Endothelial cell of umbilical vein (primary cell): ENCODE data around the gene MYH10. TPM values are rescaled to one million over a fixed set of nuclear protein-coding genes. Genes with fewer than 3 reads are reported as not detected.

ENCODE experiments used
- BruUV-seq: library from RNA; stranded (reverse); fragments of 400-500 nt; replicated peaks from 2 replicates; lab custom pipeline; 2021; lab: Mats Ljungman, UMichigan
- CTCF ChIA-PET: fragments of 300-600, 350-600 bp; sonication (Branson Sonifier 250); formaldehyde crosslinking; loops from one replicate; lab custom pipeline; 2021; ENCODE audit warnings: antibody characterized with exemption, inconsistent platforms; lab: Charles Lee
- POLR2A ChIA-PET: fragments of 300-600, 350-600 bp; sonication (Branson Sonifier 250); formaldehyde crosslinking; loops from one replicate; lab custom pipeline; 2021; ENCODE audit warnings: antibody characterized with exemption, inconsistent platforms; lab: Charles Lee
- DNase-seq: peaks from one replicate; pipeline ENCODE4 v3.0.0-alpha.2; 2011; ENCODE audit warnings: low read depth, low spot score
- FAIRE-seq: peaks from 2 replicates; lab custom pipeline; 2011; peaks lifted over from hg19 to GRCh38; lab: Jason Lieb, UNC
- H2AFZ ChIP-seq: 2 replicates; pipeline ENCODE4 v1.6.0; 2012; ENCODE audit warnings: low read depth, low read length, control low read depth, inconsistent platforms
- H3K27ac ChIP-seq: 2 replicates; pipeline ENCODE4 v1.5.1; 2011; ENCODE audit warnings: low read depth, mild to moderate bottlenecking, control low read depth, low read length, moderate library complexity; ENCODE audit not compliant: insufficient read depth
- H3K27me3 ChIP-seq, 2 experiments: 2 replicates each; pipeline versions ENCODE4 v1.6.0 to v1.6.1; 2011; ENCODE audit warnings: low read length in 2 of 2, mixed read lengths in 1 of 2; ENCODE audit not compliant: control insufficient read depth in 2 of 2, insufficient read depth in 2 of 2
- H3K36me3 ChIP-seq, 2 experiments: 2 replicates in 1 of 2; 3 replicates in 1 of 2; pipeline ENCODE4 v1.5.1; 2011; ENCODE audit warnings: low read length in 2 of 2, mild to moderate bottlenecking in 1 of 2, moderate library complexity in 1 of 2; ENCODE audit not compliant: control insufficient read depth in 2 of 2, insufficient read depth in 2 of 2; ENCODE audit errors: extremely low read depth in 1 of 2
- H3K4me1 ChIP-seq: 3 replicates; pipeline ENCODE4 v1.5.1; 2011; ENCODE audit warnings: mild to moderate bottlenecking, low read length; ENCODE audit not compliant: control insufficient read depth, insufficient read depth; ENCODE audit errors: extremely low read depth
- H3K4me2 ChIP-seq: 2 replicates; pipeline ENCODE4 v1.6.1; 2011; ENCODE audit warnings: low read length, control low read depth, mixed read lengths; ENCODE audit not compliant: insufficient read depth
- H3K4me3 ChIP-seq, 3 experiments: fragments of 200-600 bp in 1 of 3; sonication (generic), shearing (Covaris generic) in 1 of 3; replicated peaks in 1 of 3; 2 replicates each; pipeline ENCODE4 v1.5.1; 2011 to 2016; ENCODE audit warnings: control low read depth in 3 of 3, low read length in 3 of 3, mild to moderate bottlenecking in 2 of 3, inconsistent platforms in 1 of 3, low read depth in 1 of 3, moderate library complexity in 1 of 3; ENCODE audit not compliant: insufficient read depth in 1 of 3
- H3K79me2 ChIP-seq: 2 replicates; pipeline ENCODE4 v1.6.0; 2012; ENCODE audit warnings: low read length, inconsistent platforms; ENCODE audit not compliant: control insufficient read depth, insufficient read depth
- H3K9ac ChIP-seq: replicated peaks from 2 replicates; pipeline ENCODE3; 2011; ENCODE audit warnings: low read length, control low read depth; ENCODE audit not compliant: insufficient read depth; ENCODE audit errors: extremely low read depth
- H3K9me1 ChIP-seq: replicated peaks from 3 replicates; pipeline ENCODE4 v1.6.0; 2011; ENCODE audit warnings: mild to moderate bottlenecking, low read length; ENCODE audit not compliant: control insufficient read depth, insufficient read depth; ENCODE audit errors: extremely low read depth
- H3K9me3 ChIP-seq: replicated peaks from 2 replicates; pipeline ENCODE4 v1.5.1; 2012; ENCODE audit warnings: low read length, inconsistent platforms; ENCODE audit not compliant: control insufficient read depth, insufficient read depth
- H4K20me1 ChIP-seq: replicated peaks from 2 replicates; pipeline ENCODE3; 2011; ENCODE audit warnings: mild to moderate bottlenecking, low read length; ENCODE audit not compliant: control insufficient read depth, insufficient read depth; ENCODE audit errors: extremely low read depth
- EZH2 ChIP-seq: IDR thresholded peaks from 2 replicates; pipeline ENCODE4 v1.6.1; 2012; ENCODE audit warnings: borderline replicate concordance, low read depth, mild to moderate bottlenecking, moderate library complexity, low read length, inconsistent platforms; ENCODE audit not compliant: severe bottlenecking
- FOS ChIP-seq: IDR thresholded peaks from 2 replicates; pipeline ENCODE4 v1.6.1; 2011; ENCODE audit warnings: mild to moderate bottlenecking, low read length, moderate library complexity, borderline replicate concordance; ENCODE audit not compliant: insufficient read depth
- GATA2 ChIP-seq: IDR thresholded peaks from 2 replicates; pipeline ENCODE4 v1.7.0; 2011; ENCODE audit warnings: low read depth, mild to moderate bottlenecking, moderate library complexity, mixed read lengths, low read length; ENCODE audit not compliant: insufficient read length, insufficient read depth
- JUN ChIP-seq: IDR thresholded peaks from 2 replicates; pipeline ENCODE4 v1.6.1; 2011; ENCODE audit warnings: borderline replicate concordance, low read depth; ENCODE audit not compliant: insufficient read length, insufficient read depth
- MYC ChIP-seq: IDR thresholded peaks from one replicate; pipeline ENCODE4 v1.6.1; 2011; ENCODE audit warnings: mild to moderate bottlenecking, low read depth, low read length
- POLR2A ChIP-seq: IDR thresholded peaks from 2 replicates; pipeline ENCODE4 v1.6.1; 2012; ENCODE audit warnings: low read depth, mild to moderate bottlenecking, control low read depth, low read length
- POLR2AphosphoS5 ChIP-seq: IDR thresholded peaks from 2 replicates; pipeline ENCODE4 v1.6.1; 2012; ENCODE audit warnings: low read depth, mild to moderate bottlenecking, control low read depth, low read length, moderate library complexity; ENCODE audit not compliant: insufficient read depth
- dilution Hi-C: fragments of 300-500 bp; cut with MboI; formaldehyde crosslinking; loops from one replicate; pipeline ENCODE4 v1.15.0; 2019; ENCODE audit warnings: low sequenced_read_pairs; ENCODE audit not compliant: extremely low pct_ligation_motif_present
- intact Hi-C: fragments of 100-400 bp; cut with micrococcal nuclease; formaldehyde crosslinking; loops from one replicate; pipeline ENCODE4 v1.10.0; 2022
- polyA plus RNA-seq, 4 experiments: library from polyadenylated mRNA; depleted of rRNA in 3 of 4; stranded (reverse) in 3 of 4; unstranded in 1 of 4; fragments of >200 nt; gene quantifications; 2 replicates each; pipeline versions ENCODE4 v1.2.1 to v1.2.3, GENCODE V29; 2011 to 2012; ENCODE audit warnings: missing spikeins in 1 of 4
- total RNA-seq: library from RNA; stranded (reverse); gene quantifications from 2 replicates; pipeline ENCODE4 v1.2.3, GENCODE V29; 2021
- TF ChIP-seq, protein P1 (sequence below): IDR thresholded peaks from 2 replicates; pipeline ENCODE4 v1.6.1; 2011; ENCODE audit not compliant: insufficient read depth, insufficient read length
- TF ChIP-seq, protein P2 (sequence below), 2 donors: IDR thresholded peaks; 1 replicate in 1 of 2; 2 replicates in 1 of 2; pipeline ENCODE4 v1.5.1; 2011; ENCODE audit warnings: low read length in 2 of 2, mild to moderate bottlenecking in 2 of 2, moderate library complexity in 2 of 2, control low read depth in 1 of 2, inconsistent platforms in 1 of 2, low read depth in 1 of 2; ENCODE audit not compliant: insufficient read depth in 1 of 2; ENCODE audit errors: extremely low read depth in 1 of 2

Gene MYH10
- total and polyA plus RNA-seq, 2 donors (not counting 3 experiments of a cell fraction or from before 2014, with no cell fraction given), result 73.4 to 232 TPM

DNA sequence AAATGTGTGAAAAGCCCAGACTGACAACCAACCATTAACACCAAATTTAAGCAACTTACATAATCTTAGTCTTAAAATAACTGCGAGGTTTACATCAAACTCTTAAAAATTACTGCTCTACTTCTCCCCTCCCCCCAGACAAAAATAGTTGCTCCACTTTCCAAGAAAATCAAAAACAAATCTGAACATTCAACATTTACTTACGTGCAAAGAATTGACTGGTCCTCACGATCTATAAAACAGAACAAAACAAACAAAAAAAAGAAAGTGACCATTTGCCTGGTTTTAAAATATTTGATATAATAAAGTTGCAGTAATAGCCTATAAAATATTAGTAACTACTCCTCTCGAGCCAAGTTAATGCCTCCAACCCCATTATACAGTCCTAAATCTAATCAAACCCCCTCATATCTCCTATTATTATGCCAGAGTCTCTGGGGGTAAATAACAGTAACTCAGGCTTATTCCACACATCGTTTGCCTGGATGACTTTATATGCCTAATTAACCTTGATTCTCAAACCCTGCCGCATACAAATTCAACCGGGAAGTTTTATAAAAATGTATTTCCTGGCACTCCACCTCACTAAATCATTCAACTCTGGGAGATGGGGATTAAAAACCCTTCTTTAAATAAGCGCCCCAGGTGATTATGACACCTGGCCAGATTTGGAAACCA lies 41.5 kb downstream of the MYH10 start:
- Histone ChIP-seq H3K36me3 (peaks cover 0 to 14% of the 10 kb centered on the region in 2 experiments), H3K9ac (no peak overlapping the region), H3K79me2 (no peaks in the 10 kb centered on the region), H3K4me2 (no peak overlapping the region), H3K4me1 (no peaks in the 10 kb centered on the region), H3K27me3 (no peaks in the 10 kb centered on the region), H4K20me1 (no peaks in the 10 kb centered on the region), H3K9me1 (no peaks in the 10 kb centered on the region), H3K9me3 (no peaks in the 10 kb centered on the region), H2AFZ (no peak overlapping the region), H3K27ac (no peak overlapping the region), H3K4me3 (no peak overlapping the region)
- TF ChIP-seq JUN (no peak), EZH2 (no peak), POLR2A (no peak), POLR2AphosphoS5 (no peak), MYC (no peak)
- TF ChIP-seq, protein P1, sequence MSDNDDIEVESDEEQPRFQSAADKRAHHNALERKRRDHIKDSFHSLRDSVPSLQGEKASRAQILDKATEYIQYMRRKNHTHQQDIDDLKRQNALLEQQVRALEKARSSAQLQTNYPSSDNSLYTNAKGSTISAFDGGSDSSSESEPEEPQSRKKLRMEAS, result no peak
- DNase-seq, result no peak
- ChIA-PET CTCF (no interaction called here), POLR2A (no interaction called here)
- BruUV-seq, result no TSS peak
- FAIRE-seq, result no peak
- intact Hi-C loops (no loop called here), dilution Hi-C loops (no loop called here)

DNA sequence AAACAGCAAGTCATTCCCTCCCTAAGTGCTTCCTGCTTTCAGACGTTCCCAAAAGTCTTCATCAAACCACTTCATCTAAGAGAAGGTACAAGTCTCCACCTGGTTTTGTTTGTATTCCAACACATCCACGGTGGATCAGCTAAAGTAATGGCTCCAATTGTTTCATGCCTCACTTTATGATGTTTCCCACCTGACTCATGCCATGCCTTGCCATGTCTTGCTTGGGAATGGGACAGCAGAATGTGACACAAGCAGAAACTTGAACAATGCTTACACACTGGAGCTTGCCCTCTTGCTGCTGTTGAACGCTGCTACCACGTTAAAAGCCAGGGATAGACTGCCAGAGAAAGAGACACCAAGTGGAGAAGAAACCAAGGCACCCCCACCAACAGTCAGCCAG lies 43.8 kb downstream of the MYH10 start:
- Histone ChIP-seq H3K9me3 (no peaks in the 10 kb centered on the region), H3K9me1 (no peaks in the 10 kb centered on the region), H2AFZ (no peak overlapping the region), H4K20me1 (no peaks in the 10 kb centered on the region), H3K9ac (no peak overlapping the region), H3K4me1 (no peaks in the 10 kb centered on the region), H3K36me3 (peaks cover 0 to 17% of the 10 kb centered on the region in 2 experiments), H3K27ac (no peak overlapping the region), H3K4me3 (no peak overlapping the region), H3K79me2 (no peaks in the 10 kb centered on the region), H3K27me3 (no peaks in the 10 kb centered on the region), H3K4me2 (no peak overlapping the region)
- intact Hi-C loops, result no loop called here
- no TSS peak for BruUV-seq
- FAIRE-seq, result no peak
- ChIA-PET CTCF (interaction anchor here (1.8 kb wide), 1 partner anchor 159 kb away, joined by 4 read pairs; no protein-coding TSS in a partner anchor), POLR2A (no interaction called here)
- dilution Hi-C loops, result no loop called here
- DNase-seq, result no peak
- no peak for TF ChIP-seq FOS
- TF ChIP-seq, protein P1, result no peak
- no peak for TF ChIP-seq JUN
- no peak for TF ChIP-seq EZH2
- no peak for TF ChIP-seq POLR2A
- no peak for TF ChIP-seq MYC
- TF ChIP-seq POLR2AphosphoS5, result no peak
- no peak for TF ChIP-seq GATA2
- TF ChIP-seq, protein P2, sequence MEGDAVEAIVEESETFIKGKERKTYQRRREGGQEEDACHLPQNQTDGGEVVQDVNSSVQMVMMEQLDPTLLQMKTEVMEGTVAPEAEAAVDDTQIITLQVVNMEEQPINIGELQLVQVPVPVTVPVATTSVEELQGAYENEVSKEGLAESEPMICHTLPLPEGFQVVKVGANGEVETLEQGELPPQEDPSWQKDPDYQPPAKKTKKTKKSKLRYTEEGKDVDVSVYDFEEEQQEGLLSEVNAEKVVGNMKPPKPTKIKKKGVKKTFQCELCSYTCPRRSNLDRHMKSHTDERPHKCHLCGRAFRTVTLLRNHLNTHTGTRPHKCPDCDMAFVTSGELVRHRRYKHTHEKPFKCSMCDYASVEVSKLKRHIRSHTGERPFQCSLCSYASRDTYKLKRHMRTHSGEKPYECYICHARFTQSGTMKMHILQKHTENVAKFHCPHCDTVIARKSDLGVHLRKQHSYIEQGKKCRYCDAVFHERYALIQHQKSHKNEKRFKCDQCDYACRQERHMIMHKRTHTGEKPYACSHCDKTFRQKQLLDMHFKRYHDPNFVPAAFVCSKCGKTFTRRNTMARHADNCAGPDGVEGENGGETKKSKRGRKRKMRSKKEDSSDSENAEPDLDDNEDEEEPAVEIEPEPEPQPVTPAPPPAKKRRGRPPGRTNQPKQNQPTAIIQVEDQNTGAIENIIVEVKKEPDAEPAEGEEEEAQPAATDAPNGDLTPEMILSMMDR (IDR thresholded peaks at IDR 0.05; ENCODE audit: extremely low read depth in 1 of 2, insufficient read depth in 1 of 2, low read depth in 1 of 2, low read length in 2 of 2), result no peak
